ENCODE measurements around the gene TXK.
A peak's percentile ranks its signal among the peaks of the same experiment; 100 is the strongest.

Gene TXK

GRCh38 chr4:48033412-48033811, 100.6 kb downstream of the TXK start:
- no peaks in the 10 kb centered on the region for H3K36me3 ChIP-seq (ENCODE audit: insufficient read depth, low read length)
- H3K27me3 ChIP-seq (ENCODE audit: insufficient read depth, low read length): no peaks in the 10 kb centered on the region
- no peaks in the 10 kb centered on the region for H3K9me3 ChIP-seq (ENCODE audit: low read length)
- no peaks in the 10 kb centered on the region for H3K4me1 ChIP-seq (ENCODE audit: insufficient read depth, low read length)
- no peak overlapping the region for H3K4me3 ChIP-seq (ENCODE audit: low read length)
- H2AFZ ChIP-seq (ENCODE audit: low read depth, low read length): no peak overlapping the region

- no peak overlapping the region for H3K4me3 ChIP-seq (ENCODE audit: low read length)
- no peaks in the 10 kb centered on the region for H3K4me1 ChIP-seq (ENCODE audit: insufficient read depth, low read length)
- no peak overlapping the region for H2AFZ ChIP-seq (ENCODE audit: low read depth, low read length)
- H3K9me3 ChIP-seq (ENCODE audit: low read length): no peaks in the 10 kb centered on the region
- no peaks in the 10 kb centered on the region for H3K36me3 ChIP-seq (ENCODE audit: insufficient read depth, low read length)
- no peaks in the 10 kb centered on the region for H3K27me3 ChIP-seq (ENCODE audit: insufficient read depth, low read length)
These were observed 101.3 kb downstream of the TXK start for GRCh38 chr4:48032721-48033120.

- Histone ChIP-seq H2AFZ (ENCODE audit: low read depth, low read length) (no peak overlapping the region), H3K4me3 (ENCODE audit: low read length) (no peak overlapping the region), H3K4me1 (ENCODE audit: insufficient read depth, low read length) (no peaks in the 10 kb centered on the region), H3K36me3 (ENCODE audit: insufficient read depth, low read length) (no peaks in the 10 kb centered on the region), H3K27me3 (ENCODE audit: insufficient read depth, low read length) (no peaks in the 10 kb centered on the region), H3K9me3 (ENCODE audit: low read length) (no peaks in the 10 kb centered on the region)
These were observed 102.1 kb downstream of the TXK start for GRCh38 chr4:48031802-48032525.

GRCh38 chr4:48030470-48030869, 103.6 kb downstream of the TXK start:
- no peaks in the 10 kb centered on the region for H3K9me3 ChIP-seq (ENCODE audit: low read length)
- H2AFZ ChIP-seq (ENCODE audit: low read depth, low read length): no peak overlapping the region
- H3K4me1 ChIP-seq (ENCODE audit: insufficient read depth, low read length): no peaks in the 10 kb centered on the region
- H3K27me3 ChIP-seq (ENCODE audit: insufficient read depth, low read length): no peaks in the 10 kb centered on the region
- H3K36me3 ChIP-seq (ENCODE audit: insufficient read depth, low read length): no peaks in the 10 kb centered on the region
- H3K4me3 ChIP-seq (ENCODE audit: low read length): no peak overlapping the region

- Histone ChIP-seq H2AFZ (ENCODE audit: low read depth, low read length) (no peak overlapping the region), H3K4me1 (ENCODE audit: insufficient read depth, low read length) (no peaks in the 10 kb centered on the region), H3K27me3 (ENCODE audit: insufficient read depth, low read length) (no peaks in the 10 kb centered on the region), H3K36me3 (ENCODE audit: insufficient read depth, low read length) (no peaks in the 10 kb centered on the region), H3K4me3 (ENCODE audit: low read length) (no peak overlapping the region), H3K9me3 (ENCODE audit: low read length) (no peaks in the 10 kb centered on the region)
These were observed 105.4 kb downstream of the TXK start for GRCh38 chr4:48028696-48029095.

GRCh38 chr4:48027653-48028052, 106.4 kb downstream of the TXK start:
- Histone ChIP-seq H3K36me3 (ENCODE audit: insufficient read depth, low read length) (no peaks in the 10 kb centered on the region), H3K4me3 (ENCODE audit: low read length) (no peak overlapping the region), H3K9me3 (ENCODE audit: low read length) (no peaks in the 10 kb centered on the region), H3K27me3 (ENCODE audit: insufficient read depth, low read length) (no peaks in the 10 kb centered on the region), H2AFZ (ENCODE audit: low read depth, low read length) (no peak overlapping the region), H3K4me1 (ENCODE audit: insufficient read depth, low read length) (no peaks in the 10 kb centered on the region)

GRCh38 chr4:48025005-48025404, 109.0 kb downstream of the TXK start:
- H3K4me1 ChIP-seq (ENCODE audit: insufficient read depth, low read length): no peaks in the 10 kb centered on the region
- no peak overlapping the region for H2AFZ ChIP-seq (ENCODE audit: low read depth, low read length)
- H3K27me3 ChIP-seq (ENCODE audit: insufficient read depth, low read length): no peaks in the 10 kb centered on the region
- H3K4me3 ChIP-seq (ENCODE audit: low read length): no peak overlapping the region
- H3K36me3 ChIP-seq (ENCODE audit: insufficient read depth, low read length): no peaks in the 10 kb centered on the region
- no peaks in the 10 kb centered on the region for H3K9me3 ChIP-seq (ENCODE audit: low read length)

- H3K4me1 ChIP-seq (ENCODE audit: insufficient read depth, low read length): no peaks in the 10 kb centered on the region
- no peaks in the 10 kb centered on the region for H3K9me3 ChIP-seq (ENCODE audit: low read length)
- no peak overlapping the region for H2AFZ ChIP-seq (ENCODE audit: low read depth, low read length)
- H3K27me3 ChIP-seq (ENCODE audit: insufficient read depth, low read length): peaks cover 2% of the 10 kb centered on the region
- H3K4me3 ChIP-seq (ENCODE audit: low read length): no peak overlapping the region
- no peaks in the 10 kb centered on the region for H3K36me3 ChIP-seq (ENCODE audit: insufficient read depth, low read length)
These were observed 109.5 kb downstream of the TXK start for GRCh38 chr4:48024522-48024921.

GRCh38 chr4:48022192-48022799, 111.8 kb downstream of the TXK start:
- H3K9me3 ChIP-seq (ENCODE audit: low read length): no peaks in the 10 kb centered on the region
- peaks cover 20% of the 10 kb centered on the region for H3K27me3 ChIP-seq (ENCODE audit: insufficient read depth, low read length)
- no peaks in the 10 kb centered on the region for H3K4me1 ChIP-seq (ENCODE audit: insufficient read depth, low read length)
- H3K4me3 ChIP-seq (ENCODE audit: low read length): no peak overlapping the region
- no peaks in the 10 kb centered on the region for H3K36me3 ChIP-seq (ENCODE audit: insufficient read depth, low read length)
- H2AFZ ChIP-seq (ENCODE audit: low read depth, low read length): no peak overlapping the region

GRCh38 chr4:48021100-48021499, 113.0 kb downstream of the TXK start:
- H3K9me3 ChIP-seq (ENCODE audit: low read length): no peaks in the 10 kb centered on the region
- H3K27me3 ChIP-seq (ENCODE audit: insufficient read depth, low read length): peaks cover 27% of the 10 kb centered on the region
- no peaks in the 10 kb centered on the region for H3K36me3 ChIP-seq (ENCODE audit: insufficient read depth, low read length)
- H2AFZ ChIP-seq (ENCODE audit: low read depth, low read length): no peak overlapping the region
- H3K4me3 ChIP-seq (ENCODE audit: low read length): no peak overlapping the region
- H3K4me1 ChIP-seq (ENCODE audit: insufficient read depth, low read length): peaks cover 5% of the 10 kb centered on the region

- Histone ChIP-seq H3K27me3 (ENCODE audit: insufficient read depth, low read length) (peaks cover 32% of the 10 kb centered on the region), H2AFZ (ENCODE audit: low read depth, low read length) (no peak overlapping the region), H3K4me1 (ENCODE audit: insufficient read depth, low read length) (peaks cover 5% of the 10 kb centered on the region), H3K4me3 (ENCODE audit: low read length) (no peak overlapping the region), H3K36me3 (ENCODE audit: insufficient read depth, low read length) (no peaks in the 10 kb centered on the region), H3K9me3 (ENCODE audit: low read length) (no peaks in the 10 kb centered on the region)
These were observed 115.9 kb downstream of the TXK start for GRCh38 chr4:48018112-48018511.

- peak overlapping the region; percentile 34 for H3K4me3 ChIP-seq (ENCODE audit: low read length)
- H3K4me1 ChIP-seq (ENCODE audit: insufficient read depth, low read length): peaks cover 5% of the 10 kb centered on the region
- peak overlapping the region; percentile 71 for H2AFZ ChIP-seq (ENCODE audit: low read depth, low read length)
- H3K27me3 ChIP-seq (ENCODE audit: insufficient read depth, low read length): peaks cover 32% of the 10 kb centered on the region
- no peaks in the 10 kb centered on the region for H3K36me3 ChIP-seq (ENCODE audit: insufficient read depth, low read length)
- no peaks in the 10 kb centered on the region for H3K9me3 ChIP-seq (ENCODE audit: low read length)
These were observed 116.9 kb downstream of the TXK start for GRCh38 chr4:48017108-48017571.
